M059J (cell line): ENCODE measurements around the gene KCNQ4. TPM values are rescaled to one million over a fixed set of nuclear protein-coding genes. Genes with fewer than 3 reads are reported as not detected.

ENCODE experiments used
- DNase-seq: peaks from one replicate; pipeline ENCODE4 v3.0.0-alpha.2; 2012; ENCODE audit warnings: low read depth
- total RNA-seq: library from RNA; depleted of rRNA; stranded (reverse); fragments of >200 nt; shearing (Covaris generic); gene quantifications from 2 replicates; pipeline ENCODE4 v1.2.3, GENCODE V29; 2014

KCNQ4 gene
- total RNA-seq, 1 experiment from 2014 or later: not detected

- DNase-seq: no peak
Observed at GRCh38 chr1:40754201-40754600, 29.4 kb upstream of the KCNQ4 start.

DNA sequence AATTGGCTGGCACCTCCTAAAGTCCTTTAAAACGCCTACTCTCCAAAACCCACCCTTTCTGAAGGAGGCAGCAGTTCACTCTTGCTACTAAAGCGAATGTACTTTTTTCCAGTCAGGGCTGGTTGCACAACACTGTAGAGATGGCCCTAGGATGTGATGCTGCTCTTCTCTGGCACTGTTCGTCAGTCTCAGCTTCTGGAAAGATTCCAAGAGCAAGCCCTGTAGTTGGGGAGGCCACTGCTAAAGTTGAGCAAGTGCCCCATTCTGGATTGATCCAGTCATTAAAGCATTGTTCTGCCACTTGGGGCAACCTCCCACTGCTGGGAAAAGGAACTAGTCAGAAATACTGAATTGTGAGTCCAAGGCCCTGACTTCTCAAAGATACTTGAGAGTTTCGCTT, 28.5 kb upstream of the KCNQ4 start:
- DNase-seq: no peak

- no peak for DNase-seq
Observed at GRCh38 chr1:40756523-40756922, 27.1 kb upstream of the KCNQ4 start.

- no peak for DNase-seq
Observed at GRCh38 chr1:40757084-40757483, 26.5 kb upstream of the KCNQ4 start.

DNA sequence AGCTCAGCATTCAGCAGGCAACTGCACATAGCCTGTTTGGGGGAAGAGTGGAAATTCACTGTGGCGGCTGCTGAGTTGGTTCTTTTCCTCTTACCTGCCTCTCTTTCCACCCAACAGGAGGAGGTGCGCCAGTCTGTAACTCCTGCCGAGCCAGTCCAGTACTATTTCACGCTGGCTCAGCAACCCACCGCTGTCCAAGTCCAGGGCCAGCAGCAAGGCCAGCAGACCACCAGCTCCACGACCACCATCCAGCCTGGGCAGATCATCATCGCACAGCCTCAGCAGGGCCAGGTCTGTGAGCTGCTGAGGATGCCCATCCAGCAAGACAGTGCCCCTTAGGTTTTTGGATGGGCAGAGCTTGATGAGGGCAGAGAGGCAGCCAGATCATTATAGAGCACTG, 25.6 kb upstream of the KCNQ4 start:
- no peak for DNase-seq

- no peak for DNase-seq
Observed at GRCh38 chr1:40758578-40759343, 24.8 kb upstream of the KCNQ4 start.

- no peak for DNase-seq
Observed at GRCh38 chr1:40760984-40761383, 22.6 kb upstream of the KCNQ4 start.

GRCh38 chr1:40762144-40762923, 21.3 kb upstream of the KCNQ4 start:
- DNase-seq: no peak

GRCh38 chr1:40763742-40764532, 19.6 kb upstream of the KCNQ4 start:
- DNase-seq: no peak

- no peak for DNase-seq
Observed at GRCh38 chr1:40764981-40765380, 18.6 kb upstream of the KCNQ4 start.

GRCh38 chr1:40766017-40766416, 17.6 kb upstream of the KCNQ4 start:
- DNase-seq: no peak

GRCh38 chr1:40766560-40766959, 17.0 kb upstream of the KCNQ4 start:
- no peak for DNase-seq

- no peak for DNase-seq
Observed at GRCh38 chr1:40768146-40768990, 15.2 kb upstream of the KCNQ4 start.

DNA sequence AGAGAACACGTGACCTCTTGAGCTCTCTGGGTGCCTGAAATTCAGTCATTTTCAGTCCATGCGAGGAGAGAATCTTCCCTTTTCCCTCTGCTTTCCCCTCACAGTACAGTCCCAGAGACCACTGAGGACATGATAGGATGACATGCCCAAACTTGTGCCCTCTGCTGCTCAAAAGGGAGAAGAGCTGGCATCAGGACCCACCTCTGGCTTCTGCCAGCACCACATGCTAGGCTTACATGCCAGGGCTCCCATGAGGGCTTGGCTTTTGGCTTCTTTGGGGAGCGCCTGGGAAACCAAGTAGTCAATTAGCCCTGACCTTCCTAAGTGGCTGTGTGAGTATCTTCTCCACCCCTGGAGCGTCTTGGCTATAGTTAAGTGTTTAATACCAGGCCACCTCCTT, 13.8 kb upstream of the KCNQ4 start:
- no peak for DNase-seq

DNA sequence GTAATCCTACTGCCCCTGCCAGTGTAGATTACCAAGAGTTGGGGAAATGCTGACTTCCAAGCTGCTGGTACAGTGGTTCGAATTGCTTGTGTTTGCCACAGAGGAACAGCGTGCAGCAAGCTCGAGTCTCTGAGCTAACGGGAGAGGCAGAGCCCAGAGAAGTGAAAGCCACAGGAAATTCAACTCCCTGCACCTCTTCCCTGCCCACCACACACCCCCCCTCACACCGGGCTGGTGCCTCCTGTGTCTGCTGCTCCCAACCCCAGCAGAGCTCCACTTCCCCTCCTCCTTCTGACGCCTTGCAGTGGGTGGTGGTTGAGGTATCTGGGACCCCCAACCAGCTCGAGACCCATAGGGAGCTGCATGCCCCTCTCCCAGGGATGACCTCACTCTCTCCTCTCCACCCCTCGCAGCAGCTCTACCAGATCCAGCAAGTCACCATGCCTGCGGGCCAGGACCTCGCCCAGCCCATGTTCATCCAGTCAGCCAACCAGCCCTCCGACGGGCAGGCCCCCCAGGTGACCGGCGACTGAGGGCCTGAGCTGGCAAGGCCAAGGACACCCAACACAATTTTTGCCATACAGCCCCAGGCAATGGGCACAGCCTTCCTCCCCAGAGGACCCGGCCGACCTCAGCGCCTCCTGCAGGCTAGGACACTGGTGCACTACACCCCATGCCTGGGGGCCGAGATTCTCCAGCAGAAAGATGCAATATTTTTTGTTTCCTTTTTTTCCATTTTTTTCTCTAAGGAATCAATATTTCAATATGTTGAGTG, 13.1 kb upstream of the KCNQ4 start:
- DNase-seq: no peak

DNA sequence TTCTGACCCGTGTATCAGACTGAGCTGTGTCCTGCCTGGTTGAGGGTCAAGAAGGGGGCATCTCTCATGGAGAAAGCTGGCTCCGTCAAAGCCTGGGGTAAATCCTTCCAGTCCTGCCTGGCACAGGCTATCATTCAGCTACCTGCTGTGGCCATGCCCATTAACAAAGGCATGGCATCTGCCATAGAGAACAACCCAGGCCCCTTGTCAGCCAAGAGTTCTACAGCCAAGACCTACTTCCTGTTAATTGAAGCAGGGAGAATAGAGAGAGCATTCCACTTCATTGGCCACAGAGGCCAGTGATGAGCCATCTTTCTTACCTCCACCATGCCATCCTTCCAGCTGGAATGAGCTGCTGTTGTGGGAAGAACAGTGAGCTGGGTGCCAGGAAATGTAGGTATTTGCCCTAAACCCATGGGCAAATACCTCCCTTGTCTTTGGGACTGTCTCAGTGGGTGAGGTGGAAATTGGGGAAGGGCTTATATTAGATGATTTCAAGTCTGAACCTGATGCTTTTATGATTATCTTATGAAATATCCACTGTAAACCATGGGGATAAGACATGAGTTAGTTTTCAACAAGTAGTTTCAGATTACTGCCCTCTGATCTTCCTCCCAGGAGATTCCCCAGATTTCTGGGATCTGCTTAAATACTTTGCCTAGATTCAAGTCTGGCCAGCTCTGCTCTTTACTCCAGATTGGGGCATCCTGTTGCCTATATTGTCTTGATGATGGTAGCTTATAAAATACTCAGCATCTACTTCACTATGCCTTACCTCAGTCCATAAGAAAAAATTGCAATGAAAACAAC, 11.2 kb upstream of the KCNQ4 start:
- DNase-seq: no peak

GRCh38 chr1:40773748-40774265, 9.8 kb upstream of the KCNQ4 start:
- no peak for DNase-seq

DNA sequence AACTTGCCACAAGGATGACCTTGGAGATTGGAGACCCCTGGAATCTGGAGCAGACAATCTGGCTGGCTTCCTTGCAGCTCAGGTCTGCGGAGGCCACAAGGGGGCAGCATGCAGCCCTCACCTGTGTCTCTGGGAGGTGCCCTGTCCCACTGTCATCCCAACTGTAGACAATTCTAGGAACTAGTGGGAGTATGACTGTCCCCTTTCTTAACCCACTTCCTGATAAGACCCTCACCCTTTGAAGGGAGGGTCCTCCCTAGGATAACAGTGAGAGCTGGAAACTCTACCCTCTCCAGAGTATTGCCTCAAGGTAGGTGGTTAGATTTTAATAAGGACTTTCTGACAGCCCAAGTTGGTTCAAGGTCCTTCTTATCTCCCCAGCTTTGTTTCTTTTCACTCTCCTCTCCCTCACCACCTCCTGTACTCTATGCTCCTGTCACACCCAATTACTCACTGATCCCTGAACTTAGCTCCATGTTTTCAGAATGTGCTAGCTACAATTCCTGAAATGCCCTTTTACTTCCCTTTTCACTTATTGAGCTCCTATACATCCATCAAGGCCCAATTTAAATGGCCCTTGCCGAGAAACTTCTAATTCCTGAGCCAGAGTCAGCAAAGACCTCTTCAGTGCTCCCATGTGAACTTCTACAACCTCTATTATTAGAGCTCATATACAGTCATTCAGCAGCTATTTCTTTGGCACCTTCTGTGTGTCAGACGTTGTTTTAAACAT, 9.2 kb upstream of the KCNQ4 start:
- DNase-seq: no peak
